Measurements from ENCODE around the gene DYSF.

GRCh38 chr2:71595569-71595968 is 142.2 kb downstream of the DYSF start:
- TF ChIP-seq SP1 (IDR thresholded peaks at IDR 0.05) (no peak), PKNOX1 (IDR thresholded peaks at IDR 0.05) (no peak), BHLHE40 (IDR thresholded peaks at IDR 0.05; ENCODE audit: borderline replicate concordance) (no peak), FOXK2 (IDR thresholded peaks at IDR 0.05) (no peak), TARDBP (IDR thresholded peaks at IDR 0.05) (no peak), HDGF (IDR thresholded peaks at IDR 0.05; ENCODE audit: borderline replicate concordance) (no peak), FOXA1 (IDR thresholded peaks at IDR 0.05) (no peak), FOXM1 (IDR thresholded peaks at IDR 0.05; ENCODE audit: borderline replicate concordance) (no peak), ELF4 (IDR thresholded peaks at IDR 0.05) (no peak), L3MBTL2 (conservative IDR thresholded peaks at IDR 0.05) (no peak), NFRKB (IDR thresholded peaks at IDR 0.05) (no peak), ARNT (IDR thresholded peaks at IDR 0.05) (no peak)
